H1 (cell line): ENCODE data around the gene CDNF. TPM values are rescaled to one million over a fixed set of nuclear protein-coding genes. Genes with fewer than 3 reads are reported as not detected.

Experiments used
- CTCF ChIA-PET: fragments of 300-600 bp; sonication (Branson Sonifier 250); formaldehyde crosslinking; loops from one replicate; lab custom pipeline; 2021; ENCODE audit not compliant: partially characterized antibody; lab: Charles Lee
- POLR2A ChIA-PET: fragments of 300-600 bp; sonication (Branson Sonifier 250); formaldehyde crosslinking; loops from one replicate; lab custom pipeline; 2021; ENCODE audit warnings: inconsistent platforms; ENCODE audit not compliant: partially characterized antibody; lab: Charles Lee
- DNase-seq, 2 experiments: peaks; one replicate each; pipeline versions ENCODE4 v3.0.0 to v3.0.0-alpha.2; 2010 to 2022; ENCODE audit warnings: low spot score in 2 of 2, low read depth in 1 of 2, mixed read lengths in 1 of 2
- FAIRE-seq: peaks from 2 replicates; lab custom pipeline; 2011; peaks lifted over from hg19 to GRCh38; lab: Jason Lieb, UNC
- H2AFZ ChIP-seq: 2 replicates; pipeline ENCODE4 v1.8.1; 2012; ENCODE audit warnings: low read length, inconsistent platforms
- H2AK5ac ChIP-seq: 2 replicates; pipeline ENCODE4 v1.6.1; 2013; ENCODE audit warnings: low read depth, low read length
- H2BK120ac ChIP-seq: replicated peaks from 2 replicates; pipeline ENCODE3; 2013; ENCODE audit warnings: low read depth, low read length, inconsistent platforms
- H2BK12ac ChIP-seq: 2 replicates; pipeline ENCODE4 v1.6.1; 2013; ENCODE audit warnings: low read depth, low read length
- H2BK15ac ChIP-seq: 2 replicates; pipeline ENCODE4 v1.6.1; 2013; ENCODE audit warnings: low read length
- H2BK20ac ChIP-seq: 2 replicates; pipeline ENCODE4 v1.6.1; 2013; ENCODE audit warnings: low read length
- H2BK5ac ChIP-seq: 2 replicates; pipeline ENCODE4 v1.6.1; 2013; ENCODE audit warnings: low read depth, low read length
- H3K14ac ChIP-seq: 2 replicates; pipeline ENCODE4 v1.6.1; 2013; ENCODE audit warnings: inconsistent platforms; ENCODE audit not compliant: insufficient read length
- H3K18ac ChIP-seq: 2 replicates; pipeline ENCODE4 v1.6.1; 2013; ENCODE audit warnings: low read length; ENCODE audit errors: extremely low read depth
- H3K23ac ChIP-seq: 2 replicates; pipeline ENCODE4 v1.6.1; 2013; ENCODE audit warnings: inconsistent platforms; ENCODE audit not compliant: insufficient read length
- H3K23me2 ChIP-seq: 2 replicates; pipeline ENCODE4 v1.6.1; 2013; ENCODE audit warnings: low read depth, low read length
- H3K27ac ChIP-seq: 2 replicates; pipeline ENCODE4 v1.6.1; 2011; ENCODE audit warnings: low read depth, low read length, inconsistent platforms
- H3K27me3 ChIP-seq, 4 experiments: replicated peaks in 1 of 4; 1 replicate in 1 of 4; 2 replicates in 3 of 4; pipeline versions ENCODE4 v1.6.1 to v1.8.1; 2011 to 2013; ENCODE audit warnings: low read length in 3 of 4, mild to moderate bottlenecking in 3 of 4, inconsistent platforms in 2 of 4, mixed read lengths in 2 of 4, moderate library complexity in 1 of 4; ENCODE audit not compliant: control insufficient read depth in 3 of 4, insufficient read depth in 3 of 4; ENCODE audit errors: extremely low read depth in 1 of 4
- H3K36me3 ChIP-seq, 4 experiments: 2 replicates each; pipeline versions ENCODE4 v1.6.1 to v1.8.1; 2011 to 2013; ENCODE audit warnings: mild to moderate bottlenecking in 4 of 4, low read length in 3 of 4, moderate library complexity in 2 of 4, control low read depth in 1 of 4, inconsistent platforms in 1 of 4; ENCODE audit not compliant: insufficient read depth in 4 of 4, control insufficient read depth in 2 of 4
- H3K4ac ChIP-seq: replicated peaks from 2 replicates; pipeline ENCODE3; 2013; ENCODE audit warnings: low read length, low read depth, mixed read lengths, inconsistent platforms; ENCODE audit not compliant: insufficient read length
- H3K4me1 ChIP-seq, 4 experiments: replicated peaks in 1 of 4; 1 replicate in 1 of 4; 2 replicates in 3 of 4; pipeline versions ENCODE4 v1.6.1 to v1.8.1; 2011 to 2013; ENCODE audit warnings: low read length in 3 of 4, inconsistent platforms in 2 of 4, mixed read lengths in 1 of 4; ENCODE audit not compliant: insufficient read depth in 4 of 4, control insufficient read depth in 3 of 4
- H3K4me2 ChIP-seq, 2 experiments: 2 replicates each; pipeline versions ENCODE4 v1.6.1 to v1.8.1; 2011 to 2013; ENCODE audit warnings: low read depth in 2 of 2, low read length in 2 of 2, control low read depth in 1 of 2, inconsistent platforms in 1 of 2, mild to moderate bottlenecking in 1 of 2; ENCODE audit not compliant: insufficient read depth in 1 of 2
- H3K4me3 ChIP-seq, 4 experiments: fragments of 200-600, 300-600 bp in 1 of 4; sonication (generic), shearing (Covaris generic), sonication (Bioruptor Twin) in 1 of 4; 2 replicates each; pipeline versions ENCODE4 v1.5.1 to v1.8.1; 2011 to 2016; ENCODE audit warnings: low read length in 4 of 4, low read depth in 3 of 4, control low read depth in 2 of 4, inconsistent platforms in 2 of 4, mild to moderate bottlenecking in 2 of 4, mixed read lengths in 1 of 4, moderate library complexity in 1 of 4; ENCODE audit not compliant: insufficient read depth in 2 of 4; ENCODE audit errors: extremely low read depth in 1 of 4
- H3K56ac ChIP-seq: replicated peaks from 2 replicates; pipeline ENCODE3; 2013; ENCODE audit warnings: low read depth, mild to moderate bottlenecking, mixed read lengths, low read length, inconsistent platforms; ENCODE audit not compliant: insufficient read length
- H3K79me1 ChIP-seq: 2 replicates; pipeline ENCODE4 v1.6.1; 2013; ENCODE audit warnings: low read depth, low read length, control low read depth
- H3K79me2 ChIP-seq, 2 experiments: 2 replicates each; pipeline versions ENCODE4 v1.6.1 to v1.8.1; 2012 to 2013; ENCODE audit warnings: low read length in 2 of 2, mild to moderate bottlenecking in 2 of 2, inconsistent platforms in 1 of 2; ENCODE audit not compliant: insufficient read depth in 2 of 2, control insufficient read depth in 1 of 2
- H3K9ac ChIP-seq, 4 experiments: replicated peaks in 1 of 4; 1 replicate in 1 of 4; 2 replicates in 3 of 4; pipeline versions ENCODE4 v1.6.1 to v1.8.1; 2011 to 2013; ENCODE audit warnings: low read depth in 3 of 4, low read length in 3 of 4, control low read depth in 2 of 4, mild to moderate bottlenecking in 2 of 4, moderate library complexity in 2 of 4, inconsistent platforms in 1 of 4; ENCODE audit errors: extremely low read depth in 1 of 4
- H3K9me3 ChIP-seq, 2 experiments: 2 replicates each; pipeline versions ENCODE4 v1.6.1 to v1.8.1; 2012 to 2013; ENCODE audit warnings: mild to moderate bottlenecking in 2 of 2, moderate library complexity in 2 of 2, control low read depth in 1 of 2, inconsistent platforms in 1 of 2, low read depth in 1 of 2, low read length in 1 of 2, mixed read lengths in 1 of 2; ENCODE audit not compliant: insufficient read depth in 2 of 2
- H4K20me1 ChIP-seq, 2 experiments: replicated peaks in 1 of 2; 2 replicates each; pipeline versions ENCODE3 to v1.8.1; 2011 to 2013; ENCODE audit warnings: inconsistent platforms in 2 of 2, low read length in 2 of 2, mild to moderate bottlenecking in 1 of 2; ENCODE audit not compliant: insufficient read depth in 2 of 2, control insufficient read depth in 1 of 2
- H4K5ac ChIP-seq: 2 replicates; pipeline ENCODE4 v1.6.1; 2013; ENCODE audit warnings: low read length, low read depth, mixed read lengths, inconsistent platforms; ENCODE audit not compliant: insufficient read length
- H4K8ac ChIP-seq: 2 replicates; pipeline ENCODE4 v1.8.0; 2013; ENCODE audit warnings: mild to moderate bottlenecking, moderate library complexity, low read length, inconsistent platforms; ENCODE audit not compliant: insufficient read depth; ENCODE audit errors: extremely low read depth
- H4K91ac ChIP-seq: replicated peaks from 2 replicates; pipeline ENCODE3; 2013; ENCODE audit warnings: low read length, mixed read lengths, inconsistent platforms; ENCODE audit not compliant: insufficient read length
- CREB1 ChIP-seq: IDR thresholded peaks from 2 replicates; pipeline ENCODE4 v1.6.1; 2012; ENCODE audit warnings: inconsistent platforms
- CTBP2 ChIP-seq: IDR thresholded peaks from 2 replicates; pipeline ENCODE4 v1.7.0; 2011; ENCODE audit warnings: borderline replicate concordance, mild to moderate bottlenecking, moderate library complexity, mixed read lengths, low read length; ENCODE audit not compliant: insufficient read depth, insufficient read length
- GTF2F1 ChIP-seq: IDR thresholded peaks from 2 replicates; pipeline ENCODE4 v1.6.1; 2012; ENCODE audit warnings: low read depth, low read length, improper control_type of control experiment, borderline replicate concordance
- KDM1A ChIP-seq: fragments of 200-600, 300-600 bp; sonication (generic); IDR thresholded peaks from 2 replicates; pipeline ENCODE4 v1.7.1; 2016; ENCODE audit warnings: mild to moderate bottlenecking, low read length, borderline replicate concordance
- NRF1 ChIP-seq: IDR thresholded peaks from 2 replicates; pipeline ENCODE4 v1.6.1; 2011; ENCODE audit warnings: mild to moderate bottlenecking, low read depth, low read length, improper control_type of control experiment
- SP1 ChIP-seq: IDR thresholded peaks from 2 replicates; pipeline ENCODE4 v1.6.1; 2011; ENCODE audit warnings: low read depth, low read length
- SRF ChIP-seq: IDR thresholded peaks from 2 replicates; pipeline ENCODE4 v1.6.1; 2011; ENCODE audit warnings: mild to moderate bottlenecking, low read depth, low read length, moderate library complexity
- WGBS, 2 experiments: shearing (Covaris generic) in 1 of 2; methylation state at CpG; one replicate each; pipeline versions ENCODE4 v1.1.6 to v1.1.7; 2013 to 2015; ENCODE audit warnings: low lambda C conversion rate in 2 of 2, mixed read lengths in 2 of 2, inconsistent platforms in 1 of 2, low coverage in 1 of 2, missing lambda C conversion rate in 1 of 2; ENCODE audit not compliant: insufficient replicate concordance in 2 of 2, insufficient coverage in 1 of 2, insufficient read length in 1 of 2; ENCODE audit errors: extremely low coverage in 1 of 2, missing lambda C conversion rate in 1 of 2; 5-methylcytosine and 5-hydroxymethylcytosine counted together
- polyA plus RNA-seq, 7 experiments: library from polyadenylated mRNA; depleted of rRNA in 3 of 7; stranded (reverse) in 5 of 7; unstranded in 2 of 7; fragments of >200 nt in 5 of 7; fragments of 200-250 nt in 2 of 7; gene quantifications; 1 replicate in 5 of 7; 2 replicates in 1 of 7; 4 replicates in 1 of 7; pipeline versions ENCODE4 v1.2.1 to v1.2.3, GENCODE V29; 2011 to 2013; ENCODE audit warnings: missing spikeins in 2 of 7, mixed read lengths in 2 of 7
- total RNA-seq: library from RNA; stranded (reverse); fragmentation: NEBNext Ultra II Directional; extraction: Animal tissue kit (Norgen Biotek cat#: 25700); gene quantifications from 2 replicates; pipeline ENCODE4 v1.2.1, GENCODE V29; 2021
- TF ChIP-seq, protein P1 (sequence below): IDR thresholded peaks from 2 replicates; pipeline ENCODE4 v1.6.1; 2011; ENCODE audit warnings: low read length, improper control_type of control experiment

The CDNF gene
- total and polyA plus RNA-seq, 2 of the 8 experiments (the other 6 are each of a cell fraction or from before 2014, with no cell fraction given) = 0.32 to 0.67 TPM

DNA sequence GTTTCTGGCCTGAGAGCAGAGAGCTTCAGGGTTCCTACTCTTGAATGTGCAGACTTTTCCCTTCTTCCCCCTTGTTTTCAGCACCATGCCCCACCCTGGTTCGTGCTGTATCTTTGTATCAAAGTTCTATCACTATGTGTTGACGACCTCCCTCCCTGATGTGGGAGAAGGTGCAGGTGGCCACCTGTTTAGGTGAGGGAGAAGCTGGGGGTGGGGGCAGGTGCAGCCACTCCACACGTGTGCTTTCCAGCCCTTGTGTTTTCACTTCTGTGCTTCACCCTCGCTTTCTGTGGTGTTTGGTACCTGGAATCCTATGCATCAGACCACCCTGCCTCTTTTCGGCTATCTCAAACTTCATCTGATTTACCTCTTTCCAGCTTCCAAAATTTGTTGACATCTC, 21.2 kb upstream of the CDNF start:
- no peak overlapping the region for H2BK120ac ChIP-seq
- H3K23me2 ChIP-seq = no peaks in the 10 kb centered on the region
- peaks cover 0 to 3% of the 10 kb centered on the region in 2 experiments for H4K20me1 ChIP-seq
- CTCF ChIA-PET = interaction anchor here (1.0 to 1.3 kb wide), 5 partner anchors 10 to 311 kb away, joined by 3 to 4 read pairs (median 3); no protein-coding TSS in a partner anchor
- no peaks in the 10 kb centered on the region for H3K79me2 ChIP-seq
- no peak overlapping the region for H3K56ac ChIP-seq
- POLR2A ChIA-PET = interaction anchor here (1.3 kb wide), 1 partner anchor 240 kb away, joined by 3 read pairs; no protein-coding TSS in a partner anchor
- H3K79me1 ChIP-seq = no peaks in the 10 kb centered on the region
- no peaks in the 10 kb centered on the region for H3K9me3 ChIP-seq
- H3K9ac ChIP-seq = no peak overlapping the region
- H4K5ac ChIP-seq = no peak overlapping the region
- no peak overlapping the region for H2AK5ac ChIP-seq
- DNase-seq = no peak
- no peak overlapping the region for H3K14ac ChIP-seq
- H3K4me3 ChIP-seq = no peak overlapping the region
- H2BK5ac ChIP-seq = no peak overlapping the region
- FAIRE-seq = no peak
- no peak overlapping the region for H2BK20ac ChIP-seq
- H3K18ac ChIP-seq = no peak overlapping the region
- H4K8ac ChIP-seq = no peak overlapping the region
- H3K4ac ChIP-seq = no peak overlapping the region
- no peak overlapping the region for H3K27ac ChIP-seq
- H3K36me3 ChIP-seq = peaks cover 0 to 31% (median 6%) of the 10 kb centered on the region in 4 experiments; a peak in 5 of 8 replicates
- H2AFZ ChIP-seq = no peak overlapping the region
- 79% methylated on average over 5 of the region's 5 CpGs; no CpG with 5 or more reads in 1 of the 2 experiments for WGBS, 2 experiments
- H3K23ac ChIP-seq = no peak overlapping the region
- no peak overlapping the region for H2BK12ac ChIP-seq
- H3K4me1 ChIP-seq = no peaks in the 10 kb centered on the region
- H2BK15ac ChIP-seq = no peak overlapping the region
- no peaks in the 10 kb centered on the region for H3K27me3 ChIP-seq
- no peak overlapping the region for H3K4me2 ChIP-seq
- no peak overlapping the region for H4K91ac ChIP-seq
- no peak for TF ChIP-seq NRF1
- TF ChIP-seq CTBP2 = no peak
- TF ChIP-seq SP1 = no peak
- TF ChIP-seq KDM1A = no peak
- TF ChIP-seq GTF2F1 = no peak
- TF ChIP-seq, protein P1, sequence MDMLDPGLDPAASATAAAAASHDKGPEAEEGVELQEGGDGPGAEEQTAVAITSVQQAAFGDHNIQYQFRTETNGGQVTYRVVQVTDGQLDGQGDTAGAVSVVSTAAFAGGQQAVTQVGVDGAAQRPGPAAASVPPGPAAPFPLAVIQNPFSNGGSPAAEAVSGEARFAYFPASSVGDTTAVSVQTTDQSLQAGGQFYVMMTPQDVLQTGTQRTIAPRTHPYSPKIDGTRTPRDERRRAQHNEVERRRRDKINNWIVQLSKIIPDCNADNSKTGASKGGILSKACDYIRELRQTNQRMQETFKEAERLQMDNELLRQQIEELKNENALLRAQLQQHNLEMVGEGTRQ = no peak
- TF ChIP-seq SRF = no peak
- no peak for TF ChIP-seq CREB1
